Liver (tissue), 3 donors: ENCODE data around the gene USO1.

Experiments used
- ATF3 ChIP-seq: IDR thresholded peaks from 2 replicates; pipeline ENCODE4 v1.6.1; 2016; ENCODE audit warnings: antibody characterized with exemption
- CTCF ChIP-seq: fragments of 150-350 bp; IDR thresholded peaks from 2 replicates; pipeline ENCODE4 v1.5.1; 2017; ENCODE audit warnings: improper control_type of control experiment, low read depth, low read length; ENCODE audit not compliant: missing input control
- FOXA2 ChIP-seq: IDR thresholded peaks from 2 replicates; pipeline ENCODE4 v1.6.1; 2016; ENCODE audit warnings: antibody characterized with exemption
- GABPA ChIP-seq, 2 donors: IDR thresholded peaks in 1 of 2; conservative IDR thresholded peaks in 1 of 2; 2 replicates each; pipeline ENCODE4 v1.6.1; 2016; ENCODE audit warnings: antibody characterized with exemption in 2 of 2, mild to moderate bottlenecking in 1 of 2, moderate library complexity in 1 of 2
- MAX ChIP-seq: IDR thresholded peaks from 2 replicates; pipeline ENCODE4 v1.6.1; 2016; ENCODE audit warnings: antibody characterized with exemption
- REST ChIP-seq: IDR thresholded peaks from 2 replicates; pipeline ENCODE4 v1.6.1; 2016; ENCODE audit warnings: antibody characterized with exemption, mild to moderate bottlenecking
- TAF1 ChIP-seq: conservative IDR thresholded peaks from 2 replicates; pipeline ENCODE4 v1.6.1; 2016; ENCODE audit warnings: antibody characterized with exemption, mild to moderate bottlenecking
- donor health status: healthy.
- donor health status: healthy.

- TF ChIP-seq REST (no peak), CTCF (no peak), GABPA (IDR thresholded peaks at IDR 0.05 in 1 of 2, conservative IDR thresholded peaks at IDR 0.05 in 1 of 2) (no peak), MAX (no peak), ATF3 (no peak), TAF1 (no peak), FOXA2 (no peak)
These were observed 5.8 kb upstream of the USO1 start for GRCh38 chr4:75718529-75718928.
